WERI-Rb-1 (cell line): Measurements from ENCODE around the gene ADCY2.

Experiments used
- DNase-seq: peaks from one replicate; pipeline ENCODE4 v3.0.0-alpha.2; 2020
- H3K27ac ChIP-seq: fragments of 250-450 bp; sonication (Bioruptor Pico); 2 replicates; pipeline ENCODE4 v1.5.1; 2020; ENCODE audit warnings: mild to moderate bottlenecking, moderate library complexity
- H3K27me3 ChIP-seq: fragments of 250-450 bp; sonication (Bioruptor Pico); 2 replicates; pipeline ENCODE4 v1.5.1; 2021; ENCODE audit warnings: mild to moderate bottlenecking, low read depth, moderate library complexity; ENCODE audit not compliant: insufficient read depth, severe bottlenecking
- H3K36me3 ChIP-seq: fragments of 250-450 bp; sonication (Bioruptor Pico); 2 replicates; pipeline ENCODE4 v1.5.1; 2020; ENCODE audit warnings: mild to moderate bottlenecking, moderate library complexity
- H3K4me3 ChIP-seq: 2 replicates; pipeline ENCODE4 v1.5.1; 2011; ENCODE audit warnings: low read depth, mild to moderate bottlenecking, control low read depth, low read length
- H3K9me3 ChIP-seq: fragments of 250-450 bp; sonication (Bioruptor Pico); 2 replicates; pipeline ENCODE4 v1.5.1; 2021; ENCODE audit warnings: mild to moderate bottlenecking, moderate library complexity; ENCODE audit not compliant: severe bottlenecking
- CTCF ChIP-seq: IDR thresholded peaks from 2 replicates; pipeline ENCODE4 v1.5.1; 2011; ENCODE audit warnings: low read depth, mild to moderate bottlenecking, control low read depth, inconsistent platforms, low read length

ADCY2 gene

DNA sequence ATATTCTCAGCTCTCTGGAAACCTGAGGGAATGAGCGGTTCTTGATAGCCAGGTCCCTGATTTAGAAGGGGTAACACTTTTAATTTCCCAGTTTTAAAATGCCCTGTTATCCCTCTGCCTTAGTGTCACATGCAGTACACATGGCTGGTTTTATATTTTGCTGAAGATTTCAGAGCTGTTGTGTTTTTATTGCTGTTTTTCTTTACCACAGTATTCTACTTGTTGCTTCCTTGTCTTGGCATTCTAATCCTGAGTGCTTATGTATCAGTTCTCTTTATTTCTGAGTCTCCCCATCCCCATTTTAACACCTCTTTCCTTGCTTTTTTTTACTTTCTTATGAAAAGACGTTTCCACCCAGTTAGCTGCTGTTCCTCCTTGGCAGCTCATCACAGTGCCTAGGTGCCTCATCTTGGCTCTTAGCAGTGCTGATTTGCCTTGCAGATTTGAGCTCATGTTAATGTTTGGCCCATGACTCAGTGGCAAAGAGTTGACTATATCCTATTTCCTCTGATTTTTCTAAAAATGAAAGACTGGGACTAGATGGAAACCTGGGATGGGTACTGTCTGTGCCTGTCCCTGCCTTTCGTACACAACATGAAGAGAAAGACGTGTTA lies 476.7 kb downstream of the ADCY2 start:
- no peak for TF ChIP-seq CTCF
- Histone ChIP-seq H3K36me3 (peaks cover 65% of the 10 kb centered on the region), H3K4me3 (no peak overlapping the region), H3K9me3 (no peaks in the 10 kb centered on the region), H3K27me3 (no peaks in the 10 kb centered on the region), H3K27ac (no peak overlapping the region)
- DNase-seq, result no peak

- Histone ChIP-seq H3K9me3 (no peaks in the 10 kb centered on the region), H3K27ac (no peak overlapping the region), H3K4me3 (no peak overlapping the region), H3K27me3 (no peaks in the 10 kb centered on the region), H3K36me3 (peaks cover 71% of the 10 kb centered on the region)
- no peak for DNase-seq
- TF ChIP-seq CTCF, result no peak
These were observed 477.3 kb downstream of the ADCY2 start for GRCh38 chr5:7873216-7873615.

GRCh38 chr5:7874639-7875038 lies 478.7 kb downstream of the ADCY2 start:
- Histone ChIP-seq H3K4me3 (no peak overlapping the region), H3K36me3 (peaks cover 79% of the 10 kb centered on the region), H3K9me3 (no peaks in the 10 kb centered on the region), H3K27me3 (no peaks in the 10 kb centered on the region), H3K27ac (no peak overlapping the region)
- DNase-seq, result no peak
- TF ChIP-seq CTCF, result no peak

GRCh38 chr5:7875151-7875550 lies 479.2 kb downstream of the ADCY2 start:
- H3K36me3 ChIP-seq, result peaks cover 84% of the 10 kb centered on the region
- DNase-seq, result no peak

DNA sequence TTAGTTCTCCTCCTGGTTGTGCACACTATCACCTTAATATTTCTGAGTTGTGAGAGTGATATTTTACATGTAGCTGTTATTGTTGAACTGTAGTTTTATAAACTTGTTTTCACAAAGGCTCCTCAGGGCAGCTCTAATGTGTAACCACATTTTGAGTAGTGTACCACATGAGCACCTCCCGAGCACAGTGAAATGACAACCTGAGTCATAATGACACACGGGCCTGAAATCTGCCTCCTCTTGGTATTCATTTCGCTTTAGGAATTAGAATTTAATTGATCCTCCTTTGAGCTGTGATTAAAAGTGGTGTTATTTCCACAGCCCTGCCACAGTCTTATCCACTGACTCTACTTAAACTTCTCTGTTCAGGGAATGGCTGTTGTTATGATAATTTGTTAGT lies 480.9 kb downstream of the ADCY2 start:
- no peak for TF ChIP-seq CTCF
- Histone ChIP-seq H3K27me3 (no peaks in the 10 kb centered on the region), H3K4me3 (no peak overlapping the region), H3K9me3 (no peaks in the 10 kb centered on the region), H3K27ac (no peak overlapping the region), H3K36me3 (peaks cover 89% of the 10 kb centered on the region)
- DNase-seq, result no peak

More at GRCh38 chr5:7875151-7875550, 479.2 kb downstream of the ADCY2 start:
- Histone ChIP-seq H3K27ac (no peak overlapping the region), H3K27me3 (no peaks in the 10 kb centered on the region), H3K9me3 (no peaks in the 10 kb centered on the region), H3K4me3 (no peak overlapping the region)
- no peak for TF ChIP-seq CTCF

- DNase-seq, result no peak
- no peaks in the 10 kb centered on the region for H3K27me3 ChIP-seq
- TF ChIP-seq CTCF, result no peak
- H3K4me3 ChIP-seq, result no peak overlapping the region
- H3K9me3 ChIP-seq, result no peaks in the 10 kb centered on the region
- no peak overlapping the region for H3K27ac ChIP-seq
- peaks cover 89% of the 10 kb centered on the region for H3K36me3 ChIP-seq
These were observed 481.9 kb downstream of the ADCY2 start for GRCh38 chr5:7877851-7878250.
